Measurements from ENCODE around the gene KIF11.
A peak's percentile ranks its signal among the peaks of the same experiment; 100 is the strongest.
"Not testable (repeated sequence)": the region's sequence is repeated elsewhere in the genome, so short reads cannot be mapped to it uniquely, and the experiment has no call there.

The KIF11 gene

GRCh38 chr10:92591550-92592022, 1.3 kb upstream of the KIF11 start:
- DNase-seq = peak; percentile 95

GRCh38 chr10:92593619-92594588, 974 bp downstream of the KIF11 start:
- DNase-seq = no peak

- no peak for DNase-seq
Measured at GRCh38 chr10:92595505-92595904, 2.6 kb downstream of the KIF11 start.

- no peak for DNase-seq
Measured at GRCh38 chr10:92598321-92598720, 5.4 kb downstream of the KIF11 start.

DNA sequence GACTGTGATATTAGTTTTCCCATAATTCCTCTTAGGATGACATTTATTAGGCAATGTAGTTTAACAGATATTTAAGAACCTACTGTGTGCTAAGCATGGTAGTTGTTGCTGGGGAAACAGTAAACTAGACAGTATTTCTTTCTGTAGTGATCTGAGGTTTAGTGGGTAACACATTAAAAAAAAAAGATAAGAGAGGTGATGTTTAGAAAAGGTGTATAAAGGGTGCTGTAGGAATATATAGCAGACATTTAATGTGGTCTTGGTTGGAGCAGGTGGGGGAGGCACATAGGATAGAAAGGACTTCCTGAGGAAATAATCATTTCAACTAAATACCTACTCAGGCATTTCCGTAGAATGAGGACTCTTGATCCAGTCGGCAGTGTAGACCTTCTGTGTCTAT, 11.9 kb downstream of the KIF11 start:
- no peak for DNase-seq

DNA sequence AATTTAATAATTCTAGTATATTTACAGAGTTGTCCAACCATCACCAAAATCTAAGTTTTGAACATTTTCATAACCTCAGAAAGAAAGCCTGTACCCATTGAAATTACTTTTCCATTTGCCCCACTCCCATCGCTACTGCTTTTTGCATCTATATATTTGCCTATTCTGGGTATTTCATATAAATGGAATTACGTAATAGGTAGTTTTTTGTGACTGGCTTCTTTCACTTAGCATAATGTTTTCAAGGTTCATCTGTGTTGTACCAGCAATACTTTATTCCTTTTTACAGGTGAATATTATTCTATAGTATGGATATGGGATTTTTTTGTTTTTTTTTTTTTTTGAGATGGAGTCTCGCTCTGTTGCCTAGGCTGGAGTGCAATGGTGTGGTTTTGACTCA, 22.6 kb downstream of the KIF11 start:
- DNase-seq = no peak

DNA sequence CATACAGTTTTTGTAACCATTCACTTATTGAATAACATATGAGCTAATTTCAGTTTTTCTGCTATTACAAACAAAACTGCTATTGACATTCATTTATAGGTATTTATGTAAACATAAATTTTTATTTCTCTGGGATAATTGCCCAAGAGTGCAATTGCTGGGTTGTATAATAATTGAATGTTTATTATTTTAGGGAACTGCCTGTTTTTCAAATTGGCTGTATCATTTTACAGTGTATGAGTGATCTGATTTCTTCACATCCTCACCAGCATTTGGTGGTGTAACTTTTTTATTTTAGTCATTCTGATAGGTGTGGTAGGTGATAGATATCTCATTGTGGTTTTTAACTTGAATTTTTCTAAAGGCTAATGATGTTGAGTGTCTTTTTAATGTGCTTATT, 26.4 kb downstream of the KIF11 start:
- no peak for DNase-seq

GRCh38 chr10:92627845-92628480, 35.0 kb downstream of the KIF11 start:
- DNase-seq = no peak

DNA sequence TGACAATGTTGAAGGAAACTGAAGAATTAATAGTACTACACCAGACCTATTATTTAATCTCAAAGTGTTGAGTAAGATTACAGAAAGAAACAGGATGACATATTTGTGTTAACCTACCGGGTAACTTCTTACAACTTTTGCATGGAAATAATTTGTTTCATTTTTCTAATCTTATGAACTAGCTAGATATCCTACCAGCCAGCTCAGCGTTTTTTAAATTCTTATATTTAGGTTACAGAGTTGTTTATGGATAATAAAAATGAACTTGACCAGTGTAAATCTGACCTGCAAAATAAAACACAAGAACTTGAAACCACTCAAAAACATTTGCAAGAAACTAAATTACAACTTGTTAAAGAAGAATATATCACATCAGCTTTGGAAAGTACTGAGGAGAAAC, 37.0 kb downstream of the KIF11 start:
- no peak for DNase-seq

DNA sequence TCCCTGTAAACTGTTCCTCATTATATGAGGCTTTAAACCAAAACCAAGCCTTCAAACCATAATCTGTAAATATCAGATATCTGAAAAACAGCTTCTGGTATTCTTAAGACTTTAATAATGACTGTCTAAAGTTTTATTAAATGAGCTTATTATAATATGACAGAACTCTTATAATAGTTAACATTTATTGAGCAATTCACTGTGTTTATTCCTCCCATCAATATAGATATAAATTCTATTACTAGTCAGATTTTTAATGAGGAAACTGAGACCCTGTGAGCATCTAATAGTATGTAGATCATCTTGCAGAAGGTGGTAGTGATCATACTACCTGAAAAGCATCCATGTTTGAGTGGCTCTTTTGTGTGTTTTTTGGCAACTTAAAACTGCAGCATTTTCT, 45.1 kb downstream of the KIF11 start:
- no peak for DNase-seq

DNA sequence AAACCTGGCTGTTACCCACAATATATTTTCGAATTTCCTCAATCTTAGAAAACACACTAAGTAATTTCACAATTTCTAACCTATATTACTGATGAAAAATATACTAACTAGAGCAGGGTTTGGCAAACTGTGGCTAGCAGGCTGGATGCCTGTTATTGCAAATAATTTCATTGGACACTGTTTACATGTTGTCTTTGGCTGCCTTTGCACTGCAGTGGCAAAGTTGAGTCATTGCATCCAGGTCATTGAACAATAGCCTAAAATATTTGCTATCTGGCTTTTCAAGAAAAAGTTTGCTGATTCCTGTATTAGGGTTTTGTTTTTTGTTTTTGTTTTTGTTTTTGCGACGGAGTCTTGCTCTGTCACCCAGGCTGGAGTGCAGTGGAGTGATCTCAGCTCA, 47.2 kb downstream of the KIF11 start:
- no peak for DNase-seq

GRCh38 chr10:92641492-92641891, 48.6 kb downstream of the KIF11 start:
- no peak for DNase-seq

GRCh38 chr10:92644921-92645320, 52.0 kb downstream of the KIF11 start:
- DNase-seq = no peak

GRCh38 chr10:92650864-92651263, 57.9 kb downstream of the KIF11 start:
- DNase-seq = not testable (repeated sequence)

DNA sequence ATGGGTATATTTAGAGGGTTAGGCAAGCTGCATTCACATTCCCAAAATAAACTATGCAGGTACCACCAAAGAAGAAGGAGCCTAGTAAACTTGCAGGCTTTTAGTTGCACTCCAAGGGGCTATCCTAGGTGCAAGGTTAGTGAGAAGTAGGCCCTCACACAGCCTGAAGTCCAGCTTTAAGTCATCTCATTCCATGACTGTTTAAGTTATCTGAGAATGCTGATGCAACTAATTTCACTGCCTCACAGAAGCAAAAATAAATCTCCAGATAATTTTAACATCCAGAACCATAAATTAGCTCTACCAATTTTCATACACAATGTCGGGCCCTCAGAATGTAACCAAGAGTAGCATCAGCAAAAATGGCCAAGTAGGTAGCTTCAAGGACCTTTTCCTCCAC, 62.5 kb downstream of the KIF11 start:
- DNase-seq = no peak

- DNase-seq = no peak
Measured at GRCh38 chr10:92656266-92656961, 63.5 kb downstream of the KIF11 start.

DNA sequence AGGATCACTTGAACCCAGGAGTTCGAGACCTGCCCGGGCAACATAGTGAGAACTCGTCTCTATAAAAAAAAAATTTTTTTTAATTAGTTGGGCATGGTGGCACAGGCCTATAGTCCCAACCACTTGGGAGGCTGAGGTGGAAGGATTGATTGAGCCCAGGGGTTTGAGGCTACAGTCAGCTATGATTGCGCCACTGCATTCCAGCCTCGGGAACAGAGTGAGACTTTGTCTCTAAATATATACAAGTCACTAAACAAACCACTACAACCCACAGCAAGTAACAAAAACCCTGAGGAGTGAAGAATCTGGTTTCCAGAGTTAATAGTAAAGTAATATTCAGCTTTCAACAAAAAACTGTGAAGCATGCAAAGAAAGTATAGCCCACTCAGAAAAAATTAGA, 64.1 kb downstream of the KIF11 start:
- DNase-seq = no peak

DNA sequence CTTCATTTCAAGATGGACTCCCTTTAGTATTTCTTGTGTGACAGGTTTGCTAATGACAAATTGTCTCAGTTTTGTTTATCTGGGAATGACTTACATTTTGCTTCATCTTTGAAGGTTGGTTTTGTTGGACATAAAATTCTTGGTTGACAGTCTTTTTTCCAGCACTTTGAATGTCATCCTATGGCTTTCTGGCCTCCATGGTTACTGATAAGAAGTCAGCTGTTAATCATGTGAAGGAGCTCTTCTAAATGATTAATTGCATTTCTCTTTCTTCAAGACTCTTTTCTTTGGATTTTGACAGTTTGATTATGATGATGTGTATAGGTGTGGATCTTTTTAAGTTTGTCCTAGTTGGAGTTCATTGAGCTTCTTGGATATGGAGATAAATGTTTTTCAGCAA, 69.9 kb downstream of the KIF11 start:
- no peak for DNase-seq

DNA sequence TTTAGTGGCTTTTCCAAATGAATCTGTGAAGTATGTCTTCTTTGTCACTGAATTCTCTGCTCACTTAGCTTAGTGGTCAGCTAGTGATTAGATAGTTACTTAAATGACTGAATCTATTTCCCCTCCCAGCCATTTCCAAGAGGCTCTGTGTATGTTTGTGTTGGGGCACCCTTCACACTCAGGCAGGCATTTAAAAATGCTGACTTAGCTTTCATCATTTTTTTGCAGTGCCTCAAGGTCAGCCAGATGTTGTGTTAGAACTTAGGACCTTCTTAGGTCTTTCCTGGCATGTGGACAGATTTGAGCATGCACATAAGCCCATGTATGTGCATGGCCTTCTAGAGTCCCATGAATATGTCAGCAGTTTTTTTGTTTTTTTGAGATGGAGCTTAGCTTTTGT, 71.4 kb downstream of the KIF11 start:
- DNase-seq = no peak

DNA sequence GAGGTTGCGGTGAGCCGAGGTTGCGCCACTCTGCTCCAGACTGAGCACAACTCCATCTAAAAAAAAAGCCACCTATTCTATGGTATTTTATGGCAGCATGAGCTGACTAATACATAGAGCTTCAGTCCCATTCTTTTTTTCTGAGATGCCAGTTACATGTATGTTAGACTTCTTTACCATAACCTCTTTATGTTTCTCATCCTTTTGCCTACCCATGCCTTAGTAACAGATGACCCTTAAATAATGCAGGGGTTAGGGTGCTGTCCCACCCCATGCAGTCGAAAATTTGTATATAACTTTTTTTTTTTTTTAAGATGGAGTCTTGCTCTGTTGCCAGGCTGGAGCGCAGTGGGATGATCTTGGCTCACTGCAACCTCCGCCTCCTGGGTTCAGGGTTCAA, 74.1 kb downstream of the KIF11 start:
- no peak for DNase-seq

DNA sequence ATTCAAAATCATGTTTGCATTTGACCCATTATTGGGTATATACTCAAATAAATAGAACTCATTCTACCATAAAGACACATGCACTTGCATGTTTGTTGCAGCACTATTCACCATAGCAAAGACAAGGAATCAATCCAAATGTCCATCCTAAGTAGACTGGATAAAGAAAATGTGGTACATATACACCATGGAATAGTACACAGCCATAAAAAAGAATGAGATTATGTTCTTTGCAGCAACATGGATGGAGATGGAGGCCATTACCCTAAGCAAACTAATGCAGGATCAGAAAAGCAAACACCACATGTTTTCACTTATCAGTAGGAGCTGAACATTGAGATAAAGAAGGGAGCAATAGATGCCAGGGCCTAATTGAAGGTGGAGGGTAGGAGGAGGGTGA, 84.8 kb downstream of the KIF11 start:
- DNase-seq = no peak

- DNase-seq = no peak
Measured at GRCh38 chr10:92678206-92678605, 85.3 kb downstream of the KIF11 start.

- no peak for DNase-seq
Measured at GRCh38 chr10:92681306-92681834, 88.4 kb downstream of the KIF11 start.
